ENCODE results near the gene TCL1B.

GRCh38 chr14:95667249-95667693, 19.0 kb upstream of the TCL1B start:
- TF ChIP-seq CTCF (conservative IDR thresholded peaks at IDR 0.05; ENCODE audit: low read depth in 2 of 2) (no peak), REST (IDR thresholded peaks at IDR 0.05; ENCODE audit: unreplicated experiment) (no peak), EZH2 (IDR thresholded peaks at IDR 0.05; ENCODE audit: low read depth, unreplicated experiment) (no peak), NANOG (IDR thresholded peaks at IDR 0.05; ENCODE audit: borderline replicate concordance) (no peak), POLR2AphosphoS5 (IDR thresholded peaks at IDR 0.05; ENCODE audit: low read depth) (no peak), ZNF331 (CRISPR knock-in tag; IDR thresholded peaks at IDR 0.05; ENCODE audit: low read depth) (no peak), EZH2phosphoT487 (IDR thresholded peaks at IDR 0.05; ENCODE audit: unreplicated experiment) (no peak), JUNB (IDR thresholded peaks at IDR 0.05; ENCODE audit: unreplicated experiment) (no peak), STAT1 (IDR thresholded peaks at IDR 0.05; ENCODE audit: unreplicated experiment) (no peak), CREB1 (CRISPR knock-in tag; IDR thresholded peaks at IDR 0.05; ENCODE audit: low read depth) (no peak)
